NCI-H2227 (cell line): Measurements from ENCODE around the gene NPBWR2.
"Not testable (repeated sequence)": the region's sequence is repeated elsewhere in the genome, so short reads cannot be mapped to it uniquely, and the experiment has no call there.

Source experiments
- DNase-seq: peaks from one replicate; lab custom pipeline; 2025; ENCODE audit not compliant: unreplicated experiment; lab: John Stamatoyannopoulos, UW

The NPBWR2 gene

DNA sequence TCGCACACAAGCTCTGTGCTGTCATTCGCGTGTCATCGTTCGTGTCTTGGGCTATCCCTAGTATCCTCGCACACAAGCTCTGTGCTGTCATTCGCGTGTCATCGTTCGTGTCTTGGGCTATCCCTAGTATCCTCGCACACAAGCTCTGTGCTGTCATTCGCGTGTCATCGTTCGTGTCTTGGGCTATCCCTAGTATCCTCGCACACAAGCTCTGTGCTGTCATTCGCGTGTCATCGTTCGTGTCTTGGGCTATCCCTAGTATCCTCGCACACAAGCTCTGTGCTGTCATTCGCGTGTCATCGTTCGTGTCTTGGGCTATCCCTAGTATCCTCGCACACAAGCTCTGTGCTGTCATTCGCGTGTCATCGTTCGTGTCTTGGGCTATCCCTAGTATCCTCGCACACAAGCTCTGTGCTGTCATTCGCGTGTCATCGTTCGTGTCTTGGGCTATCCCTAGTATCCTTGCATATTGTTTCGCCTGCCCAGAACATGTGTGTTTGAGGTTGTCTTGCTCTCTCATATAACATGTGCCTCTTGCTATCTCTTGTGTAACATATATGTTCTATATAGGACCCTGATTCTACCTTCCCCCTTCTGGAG, 20.0 kb downstream of the NPBWR2 start:
- not testable (repeated sequence) for DNase-seq

GRCh38 chr20:64086801-64087200, 20.6 kb downstream of the NPBWR2 start:
- DNase-seq = no peak

DNA sequence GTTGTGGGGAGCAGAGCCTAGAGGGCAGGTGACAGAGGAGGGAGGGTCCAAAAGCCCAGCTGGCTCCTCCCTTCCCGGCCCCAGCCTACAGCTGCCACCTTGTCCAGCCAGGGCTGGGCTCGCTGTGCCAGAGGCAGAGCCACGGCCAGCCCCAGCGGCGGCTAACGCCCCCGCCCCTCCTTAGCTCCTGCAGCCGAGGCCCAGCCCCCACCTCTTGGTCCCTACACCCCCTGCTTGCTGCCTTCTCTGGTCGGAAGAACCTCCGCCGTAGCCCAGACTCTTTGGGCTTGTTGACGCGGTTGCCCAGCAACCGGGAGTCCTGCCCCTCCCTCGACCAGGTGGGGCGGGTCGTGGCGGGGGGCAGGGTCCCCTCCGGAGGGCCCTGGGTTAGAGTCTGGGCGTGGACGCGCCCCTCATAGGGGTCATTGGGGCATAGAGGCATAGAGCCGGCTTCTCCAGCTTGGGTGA, 22.6 kb downstream of the NPBWR2 start:
- peak; percentile 68 for DNase-seq

DNA sequence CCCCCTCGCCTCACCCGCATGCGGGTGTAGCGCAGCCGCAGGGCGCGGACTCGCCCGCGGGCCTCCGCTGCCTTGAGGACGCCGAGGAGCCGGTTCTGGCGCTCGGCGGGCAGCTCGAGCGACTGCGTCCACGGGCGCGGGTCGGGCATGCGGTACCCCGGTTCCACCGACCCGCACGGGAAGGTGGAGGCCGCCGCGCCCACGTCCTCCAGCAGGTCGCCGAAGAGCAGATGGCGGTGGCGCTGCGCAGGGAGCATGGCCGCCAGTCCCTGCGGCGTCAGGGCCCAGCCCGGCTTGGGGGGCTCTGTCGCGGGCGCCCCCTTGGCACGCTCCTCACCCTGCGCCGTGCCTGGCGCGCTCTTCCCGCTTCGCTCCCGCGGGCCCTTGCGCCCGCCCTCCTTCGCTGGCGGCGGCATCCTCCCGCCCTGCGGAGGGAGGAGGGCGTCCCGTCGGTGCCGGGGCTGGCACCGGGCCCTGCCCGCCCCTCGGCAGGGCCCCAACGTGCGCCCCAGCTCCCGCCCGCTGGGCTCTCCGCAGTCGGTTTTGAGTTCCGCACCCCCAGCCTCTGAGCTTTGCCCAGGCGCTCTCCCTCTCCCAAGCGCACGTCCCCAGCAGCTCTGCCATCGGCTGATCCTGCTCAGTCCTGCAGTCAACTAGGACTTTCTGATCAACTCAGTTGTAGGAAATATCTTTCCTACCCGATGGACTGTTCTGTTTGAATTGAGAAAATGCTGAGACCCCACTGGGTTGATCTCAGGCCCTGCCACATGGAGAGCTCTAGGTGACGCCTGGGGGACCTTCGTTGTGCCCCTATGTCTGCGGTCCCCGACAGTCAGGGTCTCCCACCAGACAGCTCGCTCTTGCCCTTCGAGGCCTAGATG, 23.3 kb downstream of the NPBWR2 start, which contains the start of gene LKAAEAR1:
Gene LKAAEAR1 (minus strand): TSS at position 595 of the 881 bp plus-strand sequence. CDS start 179 bp downstream, at position 416.
- DNase-seq = peak; percentile 58

GRCh38 chr20:64083378-64083803, 24.0 kb downstream of the NPBWR2 start:
- peak; percentile 90 for DNase-seq

GRCh38 chr20:64082820-64083377, 24.5 kb downstream of the NPBWR2 start:
- no peak for DNase-seq

DNA sequence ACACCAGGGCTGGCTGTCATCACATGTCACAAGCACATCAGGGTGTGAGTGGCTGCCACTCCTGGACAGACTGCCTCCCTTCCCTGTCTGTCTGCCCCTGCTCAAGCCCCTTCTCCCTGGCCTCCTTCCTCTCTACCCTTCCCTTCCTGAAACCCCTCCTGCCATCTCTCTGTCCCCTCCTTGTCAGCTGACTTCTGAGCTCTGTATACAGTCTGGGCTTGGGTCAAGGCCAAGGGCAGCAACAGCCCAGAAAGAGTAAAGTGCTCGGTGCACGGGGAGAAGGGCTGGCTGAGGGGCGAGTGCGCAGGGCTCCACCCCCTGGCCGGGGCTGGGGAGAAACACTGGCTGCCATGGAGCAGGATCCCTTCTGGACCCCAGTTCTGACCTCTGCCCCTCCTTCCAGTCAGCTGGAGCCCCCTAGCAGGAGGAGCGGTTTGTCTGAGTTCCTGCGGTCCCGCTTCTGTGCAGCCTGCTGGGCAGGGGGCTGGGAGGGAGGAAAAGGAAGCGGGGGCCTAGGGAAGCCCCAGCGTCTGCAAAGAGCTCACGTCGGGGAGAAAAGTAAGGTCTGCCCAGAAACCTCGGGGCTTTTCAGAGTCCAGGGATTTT, 25.1 kb downstream of the NPBWR2 start:
- DNase-seq = no peak

GRCh38 chr20:64081624-64081964, 25.8 kb downstream of the NPBWR2 start:
- no peak for DNase-seq

GRCh38 chr20:64080813-64081623, 26.3 kb downstream of the NPBWR2 start:
- DNase-seq = no peak

DNA sequence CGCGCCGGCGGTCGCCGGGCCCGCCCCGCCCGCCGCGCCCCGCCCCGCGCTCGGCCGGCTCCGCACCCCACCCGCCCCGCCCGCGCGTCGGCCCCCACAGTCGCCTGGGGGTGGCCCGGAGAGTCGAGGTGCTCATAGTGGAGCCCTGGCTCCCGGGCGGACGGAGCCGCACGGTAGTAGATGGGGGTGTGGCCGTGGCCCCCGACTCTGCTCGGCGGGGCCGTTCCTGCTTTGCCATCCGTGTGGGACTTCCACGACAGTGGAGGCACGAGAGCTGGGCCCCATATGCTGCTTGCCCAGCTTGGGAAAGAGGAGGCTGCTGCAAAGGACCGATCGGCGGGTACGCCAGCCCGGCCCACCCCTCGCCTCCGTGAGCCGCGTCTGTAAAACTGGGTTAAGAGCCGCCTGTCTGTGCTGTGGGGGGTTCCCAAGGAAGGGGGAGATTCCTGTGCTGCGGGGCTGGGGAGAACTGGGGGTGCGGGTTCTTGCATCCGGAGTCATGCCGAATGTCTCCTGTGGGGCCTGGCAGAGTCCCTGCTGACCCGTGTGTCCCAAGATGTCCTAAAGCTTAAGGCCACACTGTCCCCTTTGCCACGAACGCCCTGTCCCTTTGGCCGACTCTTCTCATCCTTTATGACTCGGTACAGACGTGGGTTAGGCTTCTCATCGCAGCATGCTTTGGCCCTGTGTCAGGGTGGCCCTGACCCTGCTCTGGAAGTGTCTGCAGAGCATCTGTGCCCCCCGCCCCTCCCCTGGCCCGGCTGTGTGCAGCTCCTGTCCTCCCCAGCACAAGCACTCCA, 27.2 kb downstream of the NPBWR2 start, which contains the start of gene OPRL1:
Gene OPRL1 (plus strand): TSS at position 70 of the 800 bp plus-strand sequence. CDS start 12,639 bp downstream, outside the sequence.
- peak; percentile 59 for DNase-seq

DNA sequence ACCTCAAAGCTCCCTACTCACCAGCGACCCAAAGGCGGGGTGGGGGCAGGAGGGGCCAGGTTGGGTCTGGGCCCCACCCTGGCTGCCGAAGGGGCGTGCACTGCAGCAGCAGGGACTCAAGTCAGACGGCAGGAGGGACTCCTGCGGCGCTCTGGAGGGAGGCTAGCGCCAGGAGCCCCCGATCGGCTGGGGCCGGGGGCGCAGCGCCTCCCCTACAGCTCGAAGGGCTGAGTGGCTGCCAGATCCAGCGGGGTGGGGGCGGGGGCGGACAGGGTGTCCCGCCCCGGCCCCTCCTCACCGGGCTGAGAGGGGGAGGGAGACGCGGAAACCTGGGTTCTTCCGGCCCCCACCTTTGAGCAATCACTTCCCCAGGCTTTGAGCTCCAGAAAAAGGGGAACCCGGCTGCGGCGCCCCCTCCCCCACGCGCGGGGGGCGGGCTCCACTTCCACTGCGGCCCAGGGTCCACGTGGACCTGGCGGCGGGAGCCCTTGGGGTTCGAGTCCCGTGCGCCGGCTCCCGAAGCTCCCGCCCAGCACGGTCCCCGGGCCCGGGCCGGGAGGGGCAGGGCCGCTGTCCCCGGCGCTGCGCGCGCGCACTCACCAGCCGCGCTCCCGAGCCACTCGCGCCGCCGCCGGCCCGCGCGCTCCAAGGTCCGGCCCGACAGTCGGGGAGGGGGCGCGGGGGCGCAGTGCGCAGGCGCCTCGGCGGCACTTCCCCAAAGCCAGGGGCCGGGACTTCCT, 27.9 kb downstream of the NPBWR2 start, which contains the start of gene RGS19:
Gene RGS19 (minus strand): TSS at position 246 of the 740 bp plus-strand sequence. CDS start 2,632 bp downstream, outside the sequence.
- DNase-seq = peak; percentile 90

- DNase-seq = no peak
Measured at GRCh38 chr20:64078934-64079272, 28.5 kb downstream of the NPBWR2 start.

DNA sequence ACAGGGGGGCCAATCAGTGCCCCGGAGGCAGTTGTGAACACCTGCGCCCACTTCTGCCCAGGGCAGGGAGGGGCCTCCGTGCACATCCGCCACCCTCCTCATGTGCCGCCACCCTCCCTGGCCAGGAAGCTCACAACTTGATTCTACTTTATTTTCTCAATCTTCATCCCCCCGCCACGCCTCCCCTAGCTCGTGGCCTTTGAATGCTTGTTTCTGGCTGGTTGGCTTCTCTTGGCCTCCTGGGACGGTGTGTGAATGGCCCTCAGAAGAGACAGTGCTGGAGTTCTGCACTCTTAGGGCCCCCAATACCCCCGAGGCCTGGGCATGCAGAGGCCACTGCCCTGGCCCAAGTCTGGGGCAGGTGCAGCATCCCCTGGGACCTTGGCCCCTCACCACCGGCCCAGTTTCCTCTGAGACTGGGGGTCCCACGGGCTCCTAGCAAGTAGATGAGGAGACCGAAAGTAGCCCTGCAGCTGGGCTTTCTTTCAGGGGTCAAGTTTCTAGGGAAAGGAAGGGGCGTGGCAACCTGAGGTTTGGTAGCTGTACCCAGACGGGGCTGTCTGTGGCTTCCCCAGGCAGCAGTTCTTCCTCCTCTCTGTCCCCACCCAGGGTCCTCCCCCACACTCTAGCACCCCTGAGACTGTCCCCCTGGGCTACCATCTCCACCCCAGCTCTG, 29.4 kb downstream of the NPBWR2 start:
- DNase-seq = no peak

DNA sequence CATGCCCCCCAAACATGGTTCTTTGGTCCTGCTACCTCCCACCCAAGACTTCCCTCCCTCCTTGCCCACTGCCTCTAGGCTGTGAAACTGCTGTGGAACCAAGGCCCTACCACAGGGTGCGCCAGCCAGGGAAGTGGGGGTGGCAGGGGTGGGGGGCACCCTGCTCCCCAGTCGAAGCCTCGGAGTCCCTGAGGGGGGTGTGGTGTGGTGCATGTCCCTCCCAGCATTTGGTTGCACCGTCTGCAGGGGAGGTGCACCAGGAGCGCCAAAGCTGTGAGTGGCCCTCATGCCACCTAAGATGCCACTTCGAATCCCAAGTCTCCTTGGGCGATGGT, 29.9 kb downstream of the NPBWR2 start:
- no peak for DNase-seq

- DNase-seq = no peak
Measured at GRCh38 chr20:64077094-64077493, 30.3 kb downstream of the NPBWR2 start.

DNA sequence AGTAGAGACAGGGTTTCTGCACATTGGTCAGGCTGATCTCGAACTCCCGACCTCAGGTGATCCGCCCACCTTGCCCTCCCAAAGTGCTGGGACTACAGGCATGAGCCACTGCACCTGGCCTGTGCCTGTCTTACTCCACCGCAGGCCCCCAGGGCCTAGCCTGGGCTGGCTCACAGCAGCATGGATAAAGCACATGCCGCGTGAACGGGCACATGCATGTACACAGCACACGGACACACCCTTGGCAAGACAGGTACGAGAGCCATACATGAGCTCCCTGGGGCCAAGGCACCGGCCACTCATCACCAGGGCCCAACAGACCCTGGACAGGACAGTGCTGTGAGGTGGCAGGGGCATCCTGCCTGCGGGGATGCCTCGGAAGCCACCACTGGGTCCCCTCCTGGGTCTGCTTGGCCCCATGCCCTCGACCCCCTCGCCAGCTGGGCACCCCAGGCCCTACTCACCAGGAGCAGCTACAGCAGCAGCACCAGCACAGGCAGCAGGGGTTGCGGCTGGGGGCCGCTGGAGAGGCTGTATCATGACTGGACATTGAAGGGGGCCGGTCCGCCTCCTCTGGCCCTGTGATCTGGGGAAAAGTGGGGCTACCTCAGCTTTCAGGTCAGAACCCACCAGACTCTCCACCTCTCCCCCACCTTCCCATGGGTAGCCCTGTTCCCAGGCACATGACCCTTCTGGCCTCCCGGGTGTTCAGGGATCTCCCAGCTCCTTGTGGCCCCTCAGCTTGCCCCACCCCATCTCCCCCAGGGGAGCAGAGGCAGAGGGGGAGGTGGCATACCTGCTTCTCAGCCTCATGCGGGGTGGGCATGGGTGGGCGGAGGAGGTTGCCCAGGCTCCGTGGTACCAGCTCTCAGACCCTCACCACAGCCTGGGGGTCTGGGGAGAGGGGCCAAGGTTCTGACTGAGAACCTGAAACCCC, 31.0 kb downstream of the NPBWR2 start:
- DNase-seq = no peak

DNA sequence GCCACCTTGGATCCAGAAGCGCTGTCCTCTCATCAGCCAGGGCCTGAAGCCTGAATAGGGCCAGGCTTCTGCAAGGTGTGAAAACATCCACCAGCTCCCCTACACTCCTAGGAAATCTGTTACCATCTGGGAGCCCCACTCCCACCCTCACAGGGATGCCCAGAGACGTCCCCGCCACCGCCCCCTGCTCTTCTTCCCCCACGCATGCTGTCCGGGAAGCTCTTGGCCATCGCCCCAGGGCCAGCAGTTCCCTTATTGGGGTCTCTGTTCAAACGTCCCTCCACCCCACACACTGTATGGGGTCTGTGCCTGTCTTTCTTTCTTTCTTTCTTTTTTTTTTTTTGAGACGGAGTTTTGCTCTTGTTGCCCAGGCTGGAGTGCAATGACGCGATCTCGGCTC, 31.8 kb downstream of the NPBWR2 start:
- no peak for DNase-seq
